Liver (tissue), 9 donors: Measurements from ENCODE around the gene SEMA4B. TPM values are rescaled to one million over a fixed set of nuclear protein-coding genes. Genes with fewer than 3 reads are reported as not detected.

Experiments used
- DNase-seq: peaks from one replicate; pipeline ENCODE4 v3.0.0-alpha.2; 2017; ENCODE audit warnings: low spot score
- H3K27ac ChIP-seq, 2 donors: one replicate each; pipeline ENCODE4 v1.7.0; 2013; ENCODE audit warnings: inconsistent platforms in 2 of 2, low read length in 2 of 2, control low read depth in 1 of 2, low read depth in 1 of 2, mild to moderate bottlenecking in 1 of 2
- H3K27me3 ChIP-seq, 4 donors: one replicate each; pipeline versions ENCODE4 v1.6.1 to v1.7.0; 2013; ENCODE audit warnings: low read length in 3 of 4, inconsistent platforms in 1 of 4, mild to moderate bottlenecking in 1 of 4, moderate library complexity in 1 of 4; ENCODE audit not compliant: control insufficient read depth in 4 of 4, insufficient read depth in 4 of 4
- H3K36me3 ChIP-seq, 4 donors: one replicate each; pipeline versions ENCODE4 v1.6.1 to v1.7.0; 2013; ENCODE audit warnings: low read length in 3 of 4, mild to moderate bottlenecking in 3 of 4, low read depth in 1 of 4, moderate library complexity in 1 of 4; ENCODE audit not compliant: control insufficient read depth in 4 of 4, insufficient read depth in 3 of 4
- H3K4me1 ChIP-seq, 4 donors: one replicate each; pipeline versions ENCODE4 v1.6.1 to v1.7.0; 2013; ENCODE audit warnings: low read length in 3 of 4, mild to moderate bottlenecking in 3 of 4, moderate library complexity in 1 of 4; ENCODE audit not compliant: control insufficient read depth in 4 of 4, insufficient read depth in 4 of 4
- H3K4me3 ChIP-seq, 3 donors: one replicate each; pipeline versions ENCODE4 v1.6.1 to v1.7.0; 2013; ENCODE audit warnings: low read length in 3 of 3, control low read depth in 1 of 3, low read depth in 1 of 3, mild to moderate bottlenecking in 1 of 3
- H3K9ac ChIP-seq, 2 donors: one replicate each; pipeline ENCODE4 v1.7.0; 2013; ENCODE audit warnings: low read length in 2 of 2, mild to moderate bottlenecking in 2 of 2, moderate library complexity in 2 of 2, control low read depth in 1 of 2, low read depth in 1 of 2
- H3K9me3 ChIP-seq, 4 donors: one replicate each; pipeline versions ENCODE4 v1.6.1 to v1.7.0; 2013; ENCODE audit warnings: low read length in 3 of 4; ENCODE audit not compliant: control insufficient read depth in 4 of 4
- ATF3 ChIP-seq: IDR thresholded peaks from 2 replicates; pipeline ENCODE4 v1.6.1; 2016; ENCODE audit warnings: antibody characterized with exemption
- EGR1 ChIP-seq, 2 donors: IDR thresholded peaks; 2 replicates each; pipeline ENCODE4 v1.6.1; 2016 to 2018; ENCODE audit warnings: antibody characterized with exemption in 2 of 2, low read depth in 2 of 2
- FOXA1 ChIP-seq: IDR thresholded peaks from 2 replicates; pipeline ENCODE4 v1.6.1; 2016; ENCODE audit warnings: antibody characterized with exemption
- FOXA2 ChIP-seq: IDR thresholded peaks from 2 replicates; pipeline ENCODE4 v1.6.1; 2016; ENCODE audit warnings: antibody characterized with exemption
- GABPA ChIP-seq, 2 donors: IDR thresholded peaks in 1 of 2; conservative IDR thresholded peaks in 1 of 2; 2 replicates each; pipeline ENCODE4 v1.6.1; 2016; ENCODE audit warnings: antibody characterized with exemption in 2 of 2, mild to moderate bottlenecking in 1 of 2, moderate library complexity in 1 of 2
- HNF4A ChIP-seq, 2 donors: conservative IDR thresholded peaks; 2 replicates each; pipeline ENCODE4 v1.6.1; 2016; ENCODE audit warnings: antibody characterized with exemption in 2 of 2, mild to moderate bottlenecking in 2 of 2
- JUND ChIP-seq, 2 donors: IDR thresholded peaks; 2 replicates each; pipeline ENCODE4 v1.6.1; 2016; ENCODE audit warnings: antibody characterized with exemption in 2 of 2
- NR2F2 ChIP-seq: IDR thresholded peaks from 2 replicates; pipeline ENCODE4 v1.6.1; 2016; ENCODE audit warnings: antibody characterized with exemption
- RAD21 ChIP-seq, 2 donors: IDR thresholded peaks; 2 replicates each; pipeline ENCODE4 v1.6.1; 2016; ENCODE audit warnings: antibody characterized with exemption in 2 of 2, mild to moderate bottlenecking in 2 of 2
- REST ChIP-seq: IDR thresholded peaks from 2 replicates; pipeline ENCODE4 v1.6.1; 2016; ENCODE audit warnings: antibody characterized with exemption, mild to moderate bottlenecking
- RXRA ChIP-seq, 2 donors: IDR thresholded peaks; 2 replicates each; pipeline ENCODE4 v1.6.1; 2017 to 2018; ENCODE audit warnings: antibody characterized with exemption in 2 of 2, mild to moderate bottlenecking in 1 of 2
- SP1 ChIP-seq: IDR thresholded peaks from 2 replicates; pipeline ENCODE4 v1.6.1; 2018; ENCODE audit warnings: antibody characterized with exemption, mild to moderate bottlenecking
- TAF1 ChIP-seq: conservative IDR thresholded peaks from 2 replicates; pipeline ENCODE4 v1.6.1; 2016; ENCODE audit warnings: antibody characterized with exemption, mild to moderate bottlenecking
- YY1 ChIP-seq: IDR thresholded peaks from 2 replicates; pipeline ENCODE4 v1.6.1; 2016; ENCODE audit warnings: antibody characterized with exemption, mild to moderate bottlenecking
- ZBTB33 ChIP-seq: IDR thresholded peaks from 2 replicates; pipeline ENCODE4 v1.6.1; 2016; ENCODE audit warnings: antibody characterized with exemption
- WGBS: extraction: QIAGEN DNeasy Blood & Tissue Kit; methylation state at CpG from one replicate; pipeline ENCODE4 v1.1.7; 2013; 5-methylcytosine and 5-hydroxymethylcytosine counted together
- polyA plus RNA-seq, 2 donors: library from polyadenylated mRNA; stranded (reverse) in 1 of 2; unstranded in 1 of 2; fragments of 200-250 nt in 1 of 2; fragments of >200 nt in 1 of 2; fragmentation: Nextera tagmentation in 1 of 2; extraction: Ambion mirVana in 1 of 2; gene quantifications; one replicate each; pipeline versions ENCODE4 v1.2.1 to v1.2.3, GENCODE V29; 2013 to 2015
- total RNA-seq, 2 donors: library from RNA; depleted of rRNA; stranded (reverse); fragments of >200 nt; gene quantifications; one replicate each; pipeline ENCODE4 v1.2.3, GENCODE V29; 2014
- donor health status: healthy.
- donor health status: healthy.
- donor health status: healthy.
- donor health status: healthy.
- donor health status: healthy.

The SEMA4B gene
- total and polyA plus RNA-seq, 4 donors, result 14.3 to 52.2 (median 27.0) TPM

- Histone ChIP-seq H3K9ac (no peak overlapping the region), H3K9me3 (no peaks in the 10 kb centered on the region), H3K27me3 (no peaks in the 10 kb centered on the region), H3K4me3 (no peak overlapping the region), H3K4me1 (peaks cover 0 to 6% (median 2%) of the 10 kb centered on the region in 4 donors), H3K36me3 (no peaks in the 10 kb centered on the region), H3K27ac (peak overlapping the region in 1 of 2 donors; percentile 19)
- DNase-seq, result no peak
- TF ChIP-seq ATF3, result no peak
- TF ChIP-seq GABPA (IDR thresholded peaks at IDR 0.05 in 1 of 2, conservative IDR thresholded peaks at IDR 0.05 in 1 of 2), result no peak
- TF ChIP-seq RXRA (IDR thresholded peaks at IDR 0.05), result no peak
- no peak for TF ChIP-seq RAD21 (IDR thresholded peaks at IDR 0.05)
- no peak for TF ChIP-seq HNF4A (conservative IDR thresholded peaks at IDR 0.05)
- TF ChIP-seq REST, result no peak
- no peak for TF ChIP-seq JUND (IDR thresholded peaks at IDR 0.05)
- no peak for TF ChIP-seq YY1
- TF ChIP-seq EGR1 (IDR thresholded peaks at IDR 0.05; ENCODE audit: low read depth in 2 of 2), result no peak
- no peak for TF ChIP-seq FOXA1
- TF ChIP-seq NR2F2, result no peak
- TF ChIP-seq FOXA2, result no peak
- no peak for TF ChIP-seq TAF1
- WGBS, result 81% methylated on average over 7 of the region's 7 CpGs
Observed at GRCh38 chr15:90173372-90173771, 27.8 kb upstream of the SEMA4B start.

- no peak for DNase-seq
- H3K9me3 ChIP-seq, result no peaks in the 10 kb centered on the region
- no peak overlapping the region for H3K9ac ChIP-seq
- no peaks in the 10 kb centered on the region for H3K36me3 ChIP-seq
- H3K27me3 ChIP-seq, result no peaks in the 10 kb centered on the region
- no peak overlapping the region for H3K4me3 ChIP-seq
- WGBS, result 69% methylated on average over 25 of the region's 25 CpGs
- TF ChIP-seq NR2F2 (peak; percentile 91), RXRA (IDR thresholded peaks at IDR 0.05) (peak; percentile 54 to 56), ZBTB33 (no peak), SP1 (peak; percentile 58)
- peaks cover 0 to 6% (median 2%) of the 10 kb centered on the region in 4 donors for H3K4me1 ChIP-seq
- peak overlapping the region; percentile 53 to 67 for H3K27ac ChIP-seq
Observed at GRCh38 chr15:90174140-90174875, 26.8 kb upstream of the SEMA4B start.
